GM12865 (cell line): ENCODE measurements around the gene ARMC9.

Source experiments
- DNase-seq: peaks from one replicate; pipeline ENCODE4 v3.0.0; 2010; ENCODE audit warnings: low read depth
- H3K4me3 ChIP-seq: 2 replicates; pipeline ENCODE4 v1.5.1; 2011; ENCODE audit warnings: mild to moderate bottlenecking, low read depth, low read length, control low read depth
- TF ChIP-seq, protein P1 (sequence below): IDR thresholded peaks from 2 replicates; pipeline ENCODE4 v1.5.1; 2011; ENCODE audit warnings: low read length, control low read depth, low read depth, inconsistent platforms; ENCODE audit not compliant: insufficient read depth; ENCODE audit errors: missing control alignments

The ARMC9 gene

DNA sequence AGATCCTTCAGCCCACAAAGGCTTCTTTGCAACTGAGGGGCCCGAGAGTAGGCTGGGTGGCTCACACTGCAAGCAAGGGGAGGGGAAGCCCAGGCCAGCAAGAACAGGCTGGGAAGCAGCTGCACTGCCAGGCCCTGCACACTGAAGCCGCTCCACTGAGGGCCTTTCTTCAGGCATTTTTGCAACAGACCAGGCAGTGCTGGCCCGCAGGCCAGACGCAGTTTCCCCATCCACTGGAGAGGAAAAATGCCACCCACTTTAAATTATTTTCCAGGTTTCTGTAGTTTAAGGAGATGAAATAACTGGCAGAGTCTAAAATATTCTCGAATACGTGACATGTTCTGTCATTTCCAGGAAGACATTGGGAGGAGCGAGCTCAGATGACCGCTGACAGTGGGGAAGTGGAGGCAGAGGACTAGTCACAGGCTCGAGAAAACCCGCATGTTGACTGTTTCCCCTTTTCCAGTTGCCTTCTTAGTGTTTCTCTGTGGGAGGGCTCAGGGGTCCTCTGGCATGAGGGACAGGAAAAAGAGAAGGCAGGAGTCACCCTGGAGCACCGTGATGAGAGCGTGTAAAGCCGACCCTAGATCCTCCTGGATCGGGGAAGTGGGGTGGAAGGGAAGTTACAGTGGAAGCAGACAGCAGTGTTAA, 143.8 kb downstream of the ARMC9 start:
- TF ChIP-seq, protein P1, sequence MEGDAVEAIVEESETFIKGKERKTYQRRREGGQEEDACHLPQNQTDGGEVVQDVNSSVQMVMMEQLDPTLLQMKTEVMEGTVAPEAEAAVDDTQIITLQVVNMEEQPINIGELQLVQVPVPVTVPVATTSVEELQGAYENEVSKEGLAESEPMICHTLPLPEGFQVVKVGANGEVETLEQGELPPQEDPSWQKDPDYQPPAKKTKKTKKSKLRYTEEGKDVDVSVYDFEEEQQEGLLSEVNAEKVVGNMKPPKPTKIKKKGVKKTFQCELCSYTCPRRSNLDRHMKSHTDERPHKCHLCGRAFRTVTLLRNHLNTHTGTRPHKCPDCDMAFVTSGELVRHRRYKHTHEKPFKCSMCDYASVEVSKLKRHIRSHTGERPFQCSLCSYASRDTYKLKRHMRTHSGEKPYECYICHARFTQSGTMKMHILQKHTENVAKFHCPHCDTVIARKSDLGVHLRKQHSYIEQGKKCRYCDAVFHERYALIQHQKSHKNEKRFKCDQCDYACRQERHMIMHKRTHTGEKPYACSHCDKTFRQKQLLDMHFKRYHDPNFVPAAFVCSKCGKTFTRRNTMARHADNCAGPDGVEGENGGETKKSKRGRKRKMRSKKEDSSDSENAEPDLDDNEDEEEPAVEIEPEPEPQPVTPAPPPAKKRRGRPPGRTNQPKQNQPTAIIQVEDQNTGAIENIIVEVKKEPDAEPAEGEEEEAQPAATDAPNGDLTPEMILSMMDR = no peak
- DNase-seq = no peak
- no peak overlapping the region for H3K4me3 ChIP-seq

DNA sequence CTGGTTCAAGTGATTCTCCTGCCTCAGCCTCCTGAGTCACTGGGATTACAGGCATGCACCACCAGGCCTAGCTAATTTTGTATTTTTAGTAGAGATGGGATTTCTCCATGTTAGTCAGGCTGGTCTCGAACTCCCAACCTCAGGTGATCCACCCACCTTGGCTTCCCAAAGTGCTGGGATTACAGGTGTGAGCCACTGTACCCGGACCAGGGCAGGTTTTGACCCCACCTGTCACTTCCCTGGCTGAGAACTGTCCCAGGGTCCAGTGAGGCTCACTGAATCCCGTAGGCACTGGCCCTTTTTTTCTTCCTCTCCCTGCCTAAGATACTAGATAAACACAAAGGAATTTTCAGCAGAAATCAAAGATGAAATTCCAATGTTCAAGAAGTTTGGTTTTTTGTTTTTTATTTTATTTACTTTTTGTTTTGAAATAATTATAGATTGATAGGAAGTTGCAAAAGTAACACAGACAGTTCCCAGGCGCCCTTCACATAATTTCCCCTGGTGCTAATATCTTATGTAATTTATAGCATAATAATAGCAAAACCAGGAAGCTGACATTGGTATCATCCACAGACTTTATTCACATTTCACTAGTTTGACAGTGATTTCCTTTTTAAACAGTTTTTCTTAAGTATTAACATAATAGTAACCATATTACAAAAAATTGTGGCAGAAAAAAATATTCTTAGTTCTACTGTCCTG, 144.7 kb downstream of the ARMC9 start:
- no peak for DNase-seq
- TF ChIP-seq, protein P1 = no peak
- no peak overlapping the region for H3K4me3 ChIP-seq

DNA sequence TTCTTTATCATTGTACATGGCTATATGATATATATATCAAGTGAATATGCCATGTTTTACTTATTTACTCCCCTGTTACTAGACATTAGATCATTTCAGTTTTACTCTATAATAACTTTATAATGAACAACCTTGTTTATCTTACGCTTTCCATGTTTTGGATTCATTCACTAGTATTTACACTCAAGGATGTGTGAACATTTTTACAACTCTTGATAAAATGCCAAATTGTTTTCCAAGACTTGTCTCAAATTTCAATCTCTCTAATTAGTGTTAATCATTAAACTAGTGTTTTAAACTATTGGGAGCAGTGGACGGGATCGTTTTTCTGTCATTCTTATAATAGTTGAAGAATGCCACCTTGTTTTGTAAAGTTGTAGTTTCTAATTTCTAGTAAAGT, 145.6 kb downstream of the ARMC9 start:
- DNase-seq = no peak
- TF ChIP-seq, protein P1 = no peak

DNA sequence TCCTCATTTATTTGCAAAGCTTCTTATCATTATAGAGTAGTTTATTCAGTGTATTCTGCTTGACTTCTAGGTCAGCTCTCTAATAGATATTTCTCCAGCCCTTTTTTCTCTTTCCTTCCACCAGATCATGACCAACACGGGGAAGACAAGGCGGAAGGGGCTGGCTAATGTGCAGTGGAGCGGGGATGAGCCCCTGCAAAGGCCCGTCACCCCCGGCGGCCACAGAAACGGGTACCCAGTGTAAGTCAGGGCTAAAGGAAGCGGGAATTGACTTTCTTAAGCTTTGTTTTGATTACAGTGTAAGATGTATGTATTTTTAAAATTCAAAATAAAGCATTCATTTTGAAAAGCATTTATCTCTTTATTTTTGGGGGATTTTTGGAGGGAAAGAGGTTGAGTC, 146.4 kb downstream of the ARMC9 start:
- TF ChIP-seq, protein P1 = no peak
- no peak for DNase-seq

More for the DNA sequence above, 145.6 kb downstream of the ARMC9 start:
- no peak overlapping the region for H3K4me3 ChIP-seq

DNA sequence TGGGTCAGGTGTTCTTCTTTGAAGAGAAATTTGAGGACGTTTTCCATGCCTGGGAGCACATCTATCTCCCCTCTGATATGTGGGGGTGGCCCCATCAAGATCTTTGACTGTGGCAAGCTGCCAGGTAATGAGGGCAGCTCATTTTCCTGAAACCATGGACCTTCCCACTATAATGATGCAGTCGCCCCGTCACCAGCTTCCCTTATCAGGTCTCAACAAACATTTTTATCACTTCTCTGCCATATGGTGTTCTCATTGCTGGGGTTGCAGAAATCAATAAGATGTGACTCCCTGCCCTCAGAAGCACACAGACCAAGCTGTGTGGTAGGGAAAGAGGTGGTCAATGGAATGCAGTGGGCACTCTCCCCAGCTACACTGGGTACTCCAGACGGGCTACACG, 148.7 kb downstream of the ARMC9 start:
- H3K4me3 ChIP-seq = no peak overlapping the region
- TF ChIP-seq, protein P1 = no peak
- no peak for DNase-seq

More for the DNA sequence above, 146.4 kb downstream of the ARMC9 start:
- no peak overlapping the region for H3K4me3 ChIP-seq

DNA sequence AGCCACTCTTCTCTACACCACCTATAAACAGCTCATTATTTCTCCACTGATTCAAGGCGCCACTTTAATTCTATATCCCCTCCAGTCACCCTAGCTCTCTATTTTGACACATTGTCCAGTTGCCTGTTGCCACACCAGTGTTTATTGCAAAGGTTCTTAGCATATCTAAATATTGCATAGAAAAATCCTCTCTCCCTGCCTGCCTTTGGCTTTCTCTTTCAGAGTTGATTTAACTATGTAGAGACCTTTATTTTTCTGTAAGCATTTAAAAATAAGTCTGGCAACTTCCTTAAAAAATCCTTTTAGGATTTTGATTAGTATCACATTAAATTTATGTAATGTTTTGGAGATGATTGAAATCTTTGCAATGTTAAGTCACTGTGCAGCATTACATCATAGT, 149.2 kb downstream of the ARMC9 start:
- TF ChIP-seq, protein P1 = no peak
- DNase-seq = no peak
- H3K4me3 ChIP-seq = no peak overlapping the region
